Neural cell (in vitro differentiated cells): ENCODE data around the gene ZBTB7A. TPM values are rescaled to one million over a fixed set of nuclear protein-coding genes. Genes with fewer than 3 reads are reported as not detected.

Experiments
- H2AFZ ChIP-seq: fragments of 200-600, 300-800 bp; sonication (generic), shearing (Covaris generic); 2 replicates; pipeline ENCODE4 v1.6.0; 2014; ENCODE audit warnings: low read depth, mild to moderate bottlenecking, antibody characterized with exemption, low read length, moderate library complexity
- H3F3A ChIP-seq: fragments of 200-600 bp; shearing (Covaris generic); 2 replicates; pipeline ENCODE4 v1.6.1; 2016; ENCODE audit warnings: mild to moderate bottlenecking, moderate library complexity, mixed read lengths, antibody characterized with exemption, low read length; ENCODE audit not compliant: insufficient read depth, poor library complexity, severe bottlenecking
- H3K27ac ChIP-seq: fragments of 200-600, 300-800 bp; sonication (generic), shearing (Covaris generic); 2 replicates; pipeline ENCODE4 v1.5.1; 2014; ENCODE audit warnings: mild to moderate bottlenecking, low read length, moderate library complexity
- H3K27me3 ChIP-seq: fragments of 300-800, 200-600 bp; sonication (generic), shearing (Covaris generic); 2 replicates; pipeline ENCODE4 v1.6.0; 2014; ENCODE audit warnings: mild to moderate bottlenecking, low read depth, low read length, moderate library complexity; ENCODE audit not compliant: insufficient read depth
- H3K36me3 ChIP-seq: fragments of 300-800, 200-600 bp; sonication (generic), shearing (Covaris generic); 2 replicates; pipeline ENCODE4 v1.5.1; 2014; ENCODE audit warnings: mild to moderate bottlenecking, antibody characterized with exemption, low read length, moderate library complexity; ENCODE audit not compliant: insufficient read depth
- H3K4me2 ChIP-seq: fragments of 300-800, 200-600 bp; sonication (generic), shearing (Covaris generic); 2 replicates; pipeline ENCODE4 v1.6.0; 2014; ENCODE audit warnings: mild to moderate bottlenecking, low read length
- H3K4me3 ChIP-seq: fragments of 300-800, 200-600 bp; sonication (generic), shearing (Covaris generic); 2 replicates; pipeline ENCODE4 v1.5.1; 2014; ENCODE audit warnings: mild to moderate bottlenecking, low read length, moderate library complexity
- H3K79me2 ChIP-seq: fragments of 200-600 bp; shearing (Covaris generic); replicated peaks from 2 replicates; pipeline ENCODE4 v1.6.0; 2014; ENCODE audit warnings: mild to moderate bottlenecking, low read length, moderate library complexity; ENCODE audit not compliant: insufficient read depth
- H3K9ac ChIP-seq: fragments of 300-800, 200-600 bp; sonication (generic), shearing (Covaris generic); 2 replicates; pipeline ENCODE4 v1.6.1; 2016; ENCODE audit warnings: mild to moderate bottlenecking, low read length, mixed read lengths
- H3K9me2 ChIP-seq: fragments of 200-600 bp; shearing (Covaris generic); 2 replicates; pipeline ENCODE4 v1.6.1; 2016; ENCODE audit warnings: mild to moderate bottlenecking, low read length, mixed read lengths; ENCODE audit not compliant: insufficient read depth
- H3K9me3 ChIP-seq: fragments of 200-600, 300-800 bp; sonication (generic), shearing (Covaris generic); 2 replicates; pipeline ENCODE4 v1.6.1; 2016; ENCODE audit warnings: mild to moderate bottlenecking, mixed run types, low read length, moderate library complexity, mixed read lengths
- H4K20me1 ChIP-seq: fragments of 200-600 bp; shearing (Covaris generic); 2 replicates; pipeline ENCODE4 v1.6.1; 2016; ENCODE audit warnings: mild to moderate bottlenecking, mixed run types; ENCODE audit not compliant: insufficient read depth
- CTCF ChIP-seq: fragments of 450-650 bp; IDR thresholded peaks from 2 replicates; pipeline ENCODE4 v1.5.1; 2014; ENCODE audit warnings: antibody characterized with exemption, mild to moderate bottlenecking, moderate library complexity; ENCODE audit not compliant: poor library complexity, severe bottlenecking
- EP300 ChIP-seq: fragments of 450-650 bp; conservative IDR thresholded peaks from 2 replicates; pipeline ENCODE4 v1.6.1; 2014; ENCODE audit warnings: antibody characterized with exemption, mild to moderate bottlenecking, moderate library complexity; ENCODE audit not compliant: poor library complexity, severe bottlenecking
- EZH2 ChIP-seq: fragments of 200-600, 300-800 bp; shearing (Covaris generic), sonication (generic); IDR thresholded peaks from 2 replicates; pipeline ENCODE4 v1.6.1; 2014; ENCODE audit warnings: antibody characterized with exemption, low read length, borderline replicate concordance, mild to moderate bottlenecking; ENCODE audit not compliant: insufficient read depth, poor library complexity, severe bottlenecking
- MXI1 ChIP-seq: fragments of 450-650 bp; conservative IDR thresholded peaks from 2 replicates; pipeline ENCODE4 v1.6.1; 2014; ENCODE audit warnings: antibody characterized with exemption, mild to moderate bottlenecking; ENCODE audit not compliant: poor library complexity, severe bottlenecking
- POLR2AphosphoS5 ChIP-seq: IDR thresholded peaks from 2 replicates; pipeline ENCODE4 v1.6.1; 2012
- RAD21 ChIP-seq: fragments of 450-650 bp; conservative IDR thresholded peaks from 2 replicates; pipeline ENCODE4 v1.6.1; 2014; ENCODE audit warnings: antibody characterized with exemption, mild to moderate bottlenecking, moderate library complexity
- SMC3 ChIP-seq: fragments of 450-650 bp; conservative IDR thresholded peaks from 2 replicates; pipeline ENCODE4 v1.6.1; 2014; ENCODE audit warnings: antibody characterized with exemption, mild to moderate bottlenecking, moderate library complexity; ENCODE audit not compliant: poor library complexity
- TAF1 ChIP-seq: IDR thresholded peaks from 2 replicates; pipeline ENCODE4 v1.6.1; 2012; ENCODE audit warnings: low read depth
- polyA plus RNA-seq: library from polyadenylated mRNA; depleted of rRNA; stranded (reverse); fragments of >200 nt; gene quantifications from 2 replicates; pipeline ENCODE4 v1.2.3, GENCODE V29; 2014
- TF ChIP-seq, protein P1 (sequence below): IDR thresholded peaks from 2 replicates; pipeline ENCODE4 v1.6.1; 2012; ENCODE audit warnings: borderline replicate concordance

ZBTB7A gene
- polyA plus RNA-seq, 1 donor from 2014 or later = 1.7 TPM

- Histone ChIP-seq H3K27me3 (no peaks in the 10 kb centered on the region), H3K9me2 (no peaks in the 10 kb centered on the region), H2AFZ (no peak overlapping the region), H3K36me3 (no peaks in the 10 kb centered on the region), H4K20me1 (no peaks in the 10 kb centered on the region), H3F3A (no peaks in the 10 kb centered on the region), H3K4me3 (no peak overlapping the region), H3K4me2 (no peak overlapping the region), H3K27ac (no peak overlapping the region), H3K9ac (no peak overlapping the region), H3K79me2 (no peaks in the 10 kb centered on the region), H3K9me3 (no peaks in the 10 kb centered on the region)
- TF ChIP-seq TAF1 (no peak), SMC3 (no peak), CTCF (no peak), RAD21 (no peak), POLR2AphosphoS5 (no peak), EP300 (no peak), EZH2 (no peak), MXI1 (no peak)
- TF ChIP-seq, protein P1, sequence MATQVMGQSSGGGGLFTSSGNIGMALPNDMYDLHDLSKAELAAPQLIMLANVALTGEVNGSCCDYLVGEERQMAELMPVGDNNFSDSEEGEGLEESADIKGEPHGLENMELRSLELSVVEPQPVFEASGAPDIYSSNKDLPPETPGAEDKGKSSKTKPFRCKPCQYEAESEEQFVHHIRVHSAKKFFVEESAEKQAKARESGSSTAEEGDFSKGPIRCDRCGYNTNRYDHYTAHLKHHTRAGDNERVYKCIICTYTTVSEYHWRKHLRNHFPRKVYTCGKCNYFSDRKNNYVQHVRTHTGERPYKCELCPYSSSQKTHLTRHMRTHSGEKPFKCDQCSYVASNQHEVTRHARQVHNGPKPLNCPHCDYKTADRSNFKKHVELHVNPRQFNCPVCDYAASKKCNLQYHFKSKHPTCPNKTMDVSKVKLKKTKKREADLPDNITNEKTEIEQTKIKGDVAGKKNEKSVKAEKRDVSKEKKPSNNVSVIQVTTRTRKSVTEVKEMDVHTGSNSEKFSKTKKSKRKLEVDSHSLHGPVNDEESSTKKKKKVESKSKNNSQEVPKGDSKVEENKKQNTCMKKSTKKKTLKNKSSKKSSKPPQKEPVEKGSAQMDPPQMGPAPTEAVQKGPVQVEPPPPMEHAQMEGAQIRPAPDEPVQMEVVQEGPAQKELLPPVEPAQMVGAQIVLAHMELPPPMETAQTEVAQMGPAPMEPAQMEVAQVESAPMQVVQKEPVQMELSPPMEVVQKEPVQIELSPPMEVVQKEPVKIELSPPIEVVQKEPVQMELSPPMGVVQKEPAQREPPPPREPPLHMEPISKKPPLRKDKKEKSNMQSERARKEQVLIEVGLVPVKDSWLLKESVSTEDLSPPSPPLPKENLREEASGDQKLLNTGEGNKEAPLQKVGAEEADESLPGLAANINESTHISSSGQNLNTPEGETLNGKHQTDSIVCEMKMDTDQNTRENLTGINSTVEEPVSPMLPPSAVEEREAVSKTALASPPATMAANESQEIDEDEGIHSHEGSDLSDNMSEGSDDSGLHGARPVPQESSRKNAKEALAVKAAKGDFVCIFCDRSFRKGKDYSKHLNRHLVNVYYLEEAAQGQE = no peak
These were observed 45.7 kb upstream of the ZBTB7A start for GRCh38 chr19:4112367-4112766.

DNA sequence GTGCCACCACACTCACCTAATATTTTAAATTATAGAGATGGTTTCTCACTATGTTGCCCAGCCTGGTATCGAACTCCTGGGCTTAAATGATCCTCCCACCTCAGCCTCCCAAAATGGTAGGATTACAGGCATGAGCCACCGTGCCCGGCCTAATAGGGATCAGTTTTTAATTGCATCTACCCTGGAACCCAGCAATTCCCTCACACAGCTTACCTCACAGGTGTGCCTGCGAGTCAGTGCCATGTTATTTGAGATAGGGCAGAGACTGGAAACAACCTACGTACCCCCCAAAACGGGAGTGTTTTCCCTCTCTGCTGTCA lies 42.9 kb upstream of the ZBTB7A start:
- Histone ChIP-seq H3K27ac (no peak overlapping the region), H3F3A (no peaks in the 10 kb centered on the region), H3K9ac (no peak overlapping the region), H4K20me1 (no peaks in the 10 kb centered on the region), H3K9me2 (no peaks in the 10 kb centered on the region), H3K9me3 (no peaks in the 10 kb centered on the region), H3K4me2 (no peak overlapping the region), H2AFZ (no peak overlapping the region), H3K4me3 (no peak overlapping the region), H3K27me3 (no peaks in the 10 kb centered on the region), H3K79me2 (no peaks in the 10 kb centered on the region), H3K36me3 (no peaks in the 10 kb centered on the region)
- TF ChIP-seq, protein P1 = no peak
- no peak for TF ChIP-seq MXI1
